Vagina (tissue), 2 donors: ENCODE results near the gene PSG4. TPM values are rescaled to one million over a fixed set of nuclear protein-coding genes. Genes with fewer than 3 reads are reported as not detected.
"Not testable (repeated sequence)": the region's sequence is repeated elsewhere in the genome, so short reads cannot be mapped to it uniquely, and the experiment has no call there.

Source experiments
- DNase-seq, 2 donors: peaks; one replicate each; pipeline ENCODE4 v3.0.0-alpha.2; 2017; ENCODE audit errors: extremely low spot score in 2 of 2
- H3K27ac ChIP-seq: fragments of 200-600 bp; sonication (generic); one replicate; pipeline ENCODE4 v1.5.1; 2019
- H3K27me3 ChIP-seq: fragments of 200-600 bp; sonication (generic); one replicate; pipeline ENCODE4 v1.5.1; 2019
- H3K36me3 ChIP-seq, 2 donors: fragments of 200-600 bp; sonication (generic); one replicate each; pipeline ENCODE4 v1.5.1; 2017 to 2019
- H3K4me1 ChIP-seq: fragments of 200-600 bp; sonication (generic); one replicate; pipeline ENCODE4 v1.5.1; 2019
- H3K4me3 ChIP-seq, 2 donors: fragments of 200-600 bp; sonication (generic); 1 replicate in 1 of 2; 2 replicates in 1 of 2; pipeline ENCODE4 v1.5.1; 2016 to 2019
- H3K9me3 ChIP-seq: fragments of 200-600 bp; sonication (generic); one replicate; pipeline ENCODE4 v1.5.1; 2019
- POLR2A ChIP-seq, 2 donors: fragments of 450-650 bp; IDR thresholded peaks; one replicate each; pipeline ENCODE4 v1.6.1; 2017; ENCODE audit warnings: antibody characterized with exemption in 2 of 2, mild to moderate bottlenecking in 2 of 2, moderate library complexity in 2 of 2
- POLR2AphosphoS5 ChIP-seq, 2 donors: sonication (generic); formaldehyde crosslinking; IDR thresholded peaks; one replicate each; pipeline ENCODE4 v1.9.0; 2017; ENCODE audit warnings: antibody characterized with exemption in 2 of 2, mild to moderate bottlenecking in 2 of 2, low read depth in 1 of 2; ENCODE audit not compliant: insufficient read depth in 1 of 2
- intact Hi-C: fragments of 100-400 bp; cut with DNase I; formaldehyde crosslinking; loops from one replicate; pipeline ENCODE4 v1.15.1; 2023
- total RNA-seq: library from RNA; depleted of rRNA; stranded (reverse); fragments of >200 nt; gene quantifications from one replicate; pipeline ENCODE4 v1.2.3, GENCODE V29; 2016
- TF ChIP-seq, protein P1 (sequence below), 3 experiments: fragments of 450-650 bp in 2 of 3; fragments of 200-600 bp in 1 of 3; sonication (generic) in 1 of 3; IDR thresholded peaks; one replicate each; pipeline ENCODE4 v1.5.1; 2017 to 2019; ENCODE audit warnings: antibody characterized with exemption in 3 of 3, mild to moderate bottlenecking in 2 of 3, moderate library complexity in 2 of 3

PSG4 gene
- total RNA-seq, 1 donor from 2014 or later: 8.3 TPM

DNA sequence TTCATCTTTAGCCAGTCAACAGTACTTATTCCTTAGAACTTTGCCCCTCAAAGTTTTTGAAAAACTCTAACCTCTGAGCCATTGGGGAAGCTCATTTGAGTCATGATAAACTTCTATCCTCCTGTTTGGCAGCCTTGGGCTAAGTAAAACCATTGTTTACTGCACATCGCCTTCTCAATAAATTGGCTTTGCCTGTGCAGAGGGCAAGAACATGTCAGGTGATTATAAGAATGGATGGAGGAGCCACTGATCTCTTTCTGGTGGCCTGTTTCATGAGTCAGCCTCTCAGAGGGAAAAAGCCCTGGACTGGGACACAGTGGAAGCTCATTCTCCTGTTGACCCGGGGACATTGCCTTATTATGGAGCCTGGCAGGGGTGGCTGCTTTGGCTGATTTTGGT is 19.4 kb upstream of the PSG4 start:
- TF ChIP-seq POLR2AphosphoS5 (IDR thresholded peaks at IDR 0.05; ENCODE audit: insufficient read depth in 1 of 2, low read depth in 1 of 2): no peak
- TF ChIP-seq POLR2A (IDR thresholded peaks at IDR 0.05): no peak
- TF ChIP-seq, protein P1, sequence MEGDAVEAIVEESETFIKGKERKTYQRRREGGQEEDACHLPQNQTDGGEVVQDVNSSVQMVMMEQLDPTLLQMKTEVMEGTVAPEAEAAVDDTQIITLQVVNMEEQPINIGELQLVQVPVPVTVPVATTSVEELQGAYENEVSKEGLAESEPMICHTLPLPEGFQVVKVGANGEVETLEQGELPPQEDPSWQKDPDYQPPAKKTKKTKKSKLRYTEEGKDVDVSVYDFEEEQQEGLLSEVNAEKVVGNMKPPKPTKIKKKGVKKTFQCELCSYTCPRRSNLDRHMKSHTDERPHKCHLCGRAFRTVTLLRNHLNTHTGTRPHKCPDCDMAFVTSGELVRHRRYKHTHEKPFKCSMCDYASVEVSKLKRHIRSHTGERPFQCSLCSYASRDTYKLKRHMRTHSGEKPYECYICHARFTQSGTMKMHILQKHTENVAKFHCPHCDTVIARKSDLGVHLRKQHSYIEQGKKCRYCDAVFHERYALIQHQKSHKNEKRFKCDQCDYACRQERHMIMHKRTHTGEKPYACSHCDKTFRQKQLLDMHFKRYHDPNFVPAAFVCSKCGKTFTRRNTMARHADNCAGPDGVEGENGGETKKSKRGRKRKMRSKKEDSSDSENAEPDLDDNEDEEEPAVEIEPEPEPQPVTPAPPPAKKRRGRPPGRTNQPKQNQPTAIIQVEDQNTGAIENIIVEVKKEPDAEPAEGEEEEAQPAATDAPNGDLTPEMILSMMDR (IDR thresholded peaks at IDR 0.05): no peak
- no peak for DNase-seq
- intact Hi-C loops: no loop called here
- H3K36me3 ChIP-seq: no peaks in the 10 kb centered on the region
- no peak overlapping the region for H3K27ac ChIP-seq
- H3K27me3 ChIP-seq: no peaks in the 10 kb centered on the region
- H3K4me1 ChIP-seq: no peaks in the 10 kb centered on the region
- H3K9me3 ChIP-seq: no peaks in the 10 kb centered on the region
- H3K4me3 ChIP-seq: no peak overlapping the region

DNA sequence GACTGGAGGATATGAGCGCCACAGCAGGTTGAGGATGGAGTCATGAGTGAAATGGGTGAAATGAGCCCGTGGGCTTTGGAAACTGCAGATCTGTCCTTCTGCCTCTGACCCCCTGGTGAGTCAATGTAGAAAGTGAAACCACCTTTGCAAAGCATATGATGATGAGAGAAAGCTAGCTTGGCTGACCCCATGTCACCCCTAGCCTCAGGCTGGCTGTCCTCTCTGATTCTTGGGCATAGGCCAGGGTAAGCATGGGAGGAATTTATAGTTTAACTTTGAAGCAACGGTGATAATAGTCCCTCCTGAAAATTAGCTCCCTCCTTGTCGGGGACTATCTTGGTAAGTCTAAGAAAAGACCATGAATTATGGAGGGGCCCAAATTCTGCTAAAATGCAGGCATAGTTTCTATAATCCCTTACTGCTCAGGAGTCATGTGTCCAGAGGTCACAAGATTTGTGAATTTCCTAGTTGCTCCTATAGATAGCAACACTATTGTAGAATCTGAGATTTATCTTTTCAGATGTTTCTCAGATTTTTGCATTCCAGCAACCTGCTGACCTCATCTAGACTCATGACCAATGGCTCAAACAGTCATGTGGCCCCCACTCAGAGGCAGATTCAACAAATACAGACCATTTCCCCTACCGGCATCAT is 18.9 kb upstream of the PSG4 start:
- H3K27me3 ChIP-seq, DNase-seq, H3K4me3 ChIP-seq, intact Hi-C loops, H3K36me3 ChIP-seq, H3K4me1 ChIP-seq, H3K27ac ChIP-seq, H3K9me3 ChIP-seq: not testable (repeated sequence)

DNA sequence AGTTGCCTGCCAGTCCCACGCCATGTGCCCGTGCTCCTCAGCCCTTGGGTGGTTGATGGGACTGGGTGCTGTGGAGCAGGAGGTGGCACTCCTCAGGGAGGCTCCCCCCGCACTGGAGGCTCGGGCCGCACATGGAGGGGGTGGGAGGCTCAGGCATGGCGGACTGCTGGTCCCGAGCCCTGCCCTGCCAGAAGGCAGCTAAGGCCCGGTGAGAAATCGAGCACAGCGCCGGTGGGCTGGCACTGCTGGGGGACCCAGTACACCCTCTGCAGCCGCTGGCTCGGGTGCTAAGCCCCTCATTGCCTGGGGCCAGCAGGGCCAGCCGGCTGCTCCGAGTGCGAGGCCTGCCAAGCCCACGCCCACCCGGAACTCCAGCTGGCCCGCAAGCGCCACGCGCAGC is 16.5 kb upstream of the PSG4 start:
- DNase-seq, H3K27me3 ChIP-seq, H3K4me1 ChIP-seq, intact Hi-C loops, H3K36me3 ChIP-seq, H3K4me3 ChIP-seq, H3K9me3 ChIP-seq, H3K27ac ChIP-seq: not testable (repeated sequence)

DNA sequence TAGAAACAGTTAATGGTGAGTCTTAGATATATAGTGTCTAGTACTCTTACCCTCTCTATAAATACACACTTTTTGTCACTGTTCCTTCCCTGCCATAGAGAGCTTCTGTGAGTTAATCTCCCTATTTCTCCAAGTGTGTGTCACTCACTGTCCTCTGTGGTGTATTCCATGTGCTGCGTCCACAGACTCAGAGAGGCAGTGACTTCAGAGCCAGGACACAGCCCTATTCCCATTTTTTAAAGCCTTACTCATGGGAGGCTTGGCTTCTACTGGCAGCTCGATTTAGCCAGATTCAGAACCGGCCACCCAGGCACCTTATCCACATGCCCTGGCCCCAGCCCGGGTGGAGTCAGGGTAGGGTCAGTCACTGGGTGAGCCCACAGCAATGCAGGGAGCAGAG is 13.7 kb upstream of the PSG4 start:
- H3K4me1 ChIP-seq, H3K36me3 ChIP-seq, H3K27me3 ChIP-seq, H3K4me3 ChIP-seq, H3K9me3 ChIP-seq, H3K27ac ChIP-seq, intact Hi-C loops, DNase-seq: not testable (repeated sequence)

DNA sequence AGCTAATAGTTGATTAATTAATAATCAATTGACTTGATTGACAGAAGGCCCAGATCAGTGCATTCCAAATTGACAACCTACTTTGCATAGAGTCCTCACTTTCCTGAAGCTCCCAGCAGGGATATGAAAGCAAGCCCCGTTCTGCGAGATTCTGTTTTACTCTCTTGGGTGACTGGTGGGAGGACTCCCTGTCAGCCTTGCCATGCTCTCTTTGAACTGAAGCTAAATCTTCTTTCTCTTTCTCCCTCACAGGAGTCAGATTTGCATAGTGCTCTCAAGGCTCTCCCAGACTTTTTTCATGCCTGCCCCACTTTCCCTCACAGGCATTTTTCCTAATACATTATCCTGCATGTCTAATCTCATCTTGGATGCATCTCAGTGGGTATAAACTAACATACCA is 10.4 kb upstream of the PSG4 start:
- H3K4me3 ChIP-seq, H3K4me1 ChIP-seq, H3K36me3 ChIP-seq, DNase-seq, H3K9me3 ChIP-seq, H3K27me3 ChIP-seq, intact Hi-C loops, H3K27ac ChIP-seq: not testable (repeated sequence)

DNA sequence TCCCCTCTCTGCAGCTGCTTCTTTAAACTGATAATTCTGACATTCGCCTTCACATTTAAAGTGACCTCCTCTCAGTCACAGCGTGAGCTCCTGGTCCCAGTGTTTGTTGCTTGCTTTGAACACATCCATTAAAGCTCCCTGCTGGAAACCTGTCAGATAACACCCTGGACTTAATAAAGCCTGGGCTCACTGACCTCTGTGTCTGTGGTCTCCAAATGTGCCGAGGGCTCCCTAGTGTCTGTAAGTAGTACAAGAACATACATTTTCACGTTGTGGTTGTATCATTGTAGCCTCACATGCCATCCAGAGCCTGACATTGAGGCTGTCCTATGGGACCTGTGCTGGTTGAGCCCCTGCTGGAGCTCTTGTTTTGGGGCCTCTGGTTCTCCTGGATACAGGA is 2.6 kb upstream of the PSG4 start:
- intact Hi-C loops: no loop called here
- Histone ChIP-seq H3K27ac (no peak overlapping the region), H3K27me3 (no peaks in the 10 kb centered on the region), H3K4me3 (no peak overlapping the region), H3K36me3 (no peaks in the 10 kb centered on the region), H3K4me1 (no peaks in the 10 kb centered on the region), H3K9me3 (no peaks in the 10 kb centered on the region)
- DNase-seq: no peak
- TF ChIP-seq POLR2AphosphoS5 (IDR thresholded peaks at IDR 0.05; ENCODE audit: insufficient read depth in 1 of 2, low read depth in 1 of 2) (no peak), POLR2A (IDR thresholded peaks at IDR 0.05) (no peak)
- TF ChIP-seq, protein P1 (IDR thresholded peaks at IDR 0.05): no peak

DNA sequence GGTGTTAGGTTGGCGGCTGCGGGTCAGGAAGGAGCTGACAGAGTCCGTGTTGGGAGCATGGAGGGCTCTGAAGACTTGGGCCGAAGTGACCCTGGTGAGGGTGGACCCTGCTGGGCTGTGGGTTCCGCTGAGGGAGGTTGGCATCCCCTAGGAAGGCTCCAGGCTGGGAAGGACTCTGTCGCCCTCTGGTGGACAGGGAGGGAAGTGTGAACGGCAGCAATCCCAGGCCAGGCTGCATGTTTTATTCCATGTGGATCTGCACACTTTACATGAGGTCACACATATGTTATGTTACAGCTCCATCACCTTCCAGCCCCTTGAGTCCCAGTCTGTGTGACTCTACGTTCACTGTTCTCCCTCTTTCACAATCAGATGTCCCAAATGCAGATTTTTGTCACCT is 1.7 kb upstream of the PSG4 start:
- H3K9me3 ChIP-seq, intact Hi-C loops, H3K27ac ChIP-seq, H3K36me3 ChIP-seq, H3K27me3 ChIP-seq, H3K4me3 ChIP-seq, H3K4me1 ChIP-seq, DNase-seq: not testable (repeated sequence)
- TF ChIP-seq, protein P1 (IDR thresholded peaks at IDR 0.05): peak in 1 of 3 experiments; percentile 8

DNA sequence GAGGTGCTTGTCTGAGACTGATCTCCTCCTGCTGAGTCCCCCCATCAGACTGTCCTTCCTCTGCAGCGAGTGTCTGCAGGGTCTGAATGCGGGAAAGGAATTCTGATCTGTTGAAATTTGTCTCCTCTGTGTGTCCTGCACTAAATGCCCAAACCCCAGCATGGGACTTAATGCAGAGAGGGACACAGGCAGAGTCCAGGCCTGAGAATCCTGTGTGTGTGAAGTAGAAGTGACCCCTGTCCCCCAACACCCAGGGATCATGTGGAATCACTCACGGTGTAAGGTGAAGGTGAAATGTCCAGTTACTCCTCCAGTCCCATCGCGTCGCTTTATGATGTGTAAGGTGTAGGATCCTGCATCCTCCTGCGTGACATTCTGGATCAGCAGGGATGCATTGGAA is 1.8 kb downstream of the PSG4 start:
- H3K4me1 ChIP-seq, intact Hi-C loops: not testable (repeated sequence)

DNA sequence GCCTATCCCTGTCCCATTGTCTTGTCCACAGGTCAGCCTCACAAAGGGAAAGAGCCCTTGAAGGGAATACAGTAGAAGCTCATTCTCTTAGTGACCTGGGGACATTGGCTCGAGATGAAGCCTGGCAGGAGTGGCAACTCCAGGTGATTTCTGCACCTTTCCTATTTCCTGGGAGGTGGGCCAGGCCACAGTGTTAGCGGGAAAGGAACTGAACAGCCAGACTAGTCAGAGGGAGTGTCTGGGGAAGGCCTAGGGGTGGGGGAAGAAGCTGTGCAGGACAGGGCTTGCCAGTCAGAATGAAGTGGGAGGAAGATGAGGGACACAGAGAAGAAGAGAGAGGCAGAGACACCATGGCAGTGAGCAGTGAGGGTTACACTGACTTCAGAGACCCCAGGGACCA is 3.5 kb downstream of the PSG4 start:
- H3K27ac ChIP-seq, intact Hi-C loops, H3K9me3 ChIP-seq, H3K27me3 ChIP-seq, H3K36me3 ChIP-seq, H3K4me3 ChIP-seq, H3K4me1 ChIP-seq, DNase-seq: not testable (repeated sequence)

More for the DNA sequence above, 1.8 kb downstream of the PSG4 start:
- H3K27ac ChIP-seq, H3K36me3 ChIP-seq, H3K27me3 ChIP-seq, H3K4me3 ChIP-seq, H3K9me3 ChIP-seq, DNase-seq: not testable (repeated sequence)

DNA sequence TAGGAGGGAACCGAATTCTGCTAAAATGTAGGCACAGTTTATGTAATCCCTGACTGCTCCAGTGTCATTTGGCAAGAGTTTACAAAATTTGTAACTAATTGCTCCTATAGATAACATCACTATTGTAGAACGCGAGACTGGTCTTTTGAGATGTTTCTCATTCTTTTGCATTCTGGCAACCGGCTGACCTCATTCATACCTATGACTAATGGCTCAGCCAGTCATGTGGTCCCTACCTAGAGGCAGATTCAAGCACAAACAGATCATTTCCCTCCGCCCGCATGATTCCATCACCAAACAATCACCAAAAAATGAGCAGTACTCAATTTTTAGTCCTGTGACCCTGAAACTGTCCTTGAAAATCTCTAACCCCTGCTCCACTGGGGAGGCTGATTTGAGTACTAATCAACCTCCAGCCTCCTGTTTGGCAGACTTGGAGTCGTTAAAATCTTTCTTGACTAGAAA is 4.1 kb downstream of the PSG4 start:
- H3K27me3 ChIP-seq, H3K36me3 ChIP-seq, DNase-seq, H3K9me3 ChIP-seq, H3K4me1 ChIP-seq, H3K4me3 ChIP-seq, H3K27ac ChIP-seq, intact Hi-C loops: not testable (repeated sequence)
